HepG2 (cell line): ENCODE data around the gene ZNF865. TPM values are rescaled to one million over a fixed set of nuclear protein-coding genes. Genes with fewer than 3 reads are reported as not detected.

Experiments
- AHR ChIP-seq: IDR thresholded peaks from 2 replicates; pipeline ENCODE4 v1.6.1; 2018; ENCODE audit warnings: missing genetic modification reagents, missing compliant biosample characterization
- CREM ChIP-seq, 2 experiments: sonication (generic) in 1 of 2; formaldehyde crosslinking in 1 of 2; IDR thresholded peaks; 2 replicates each; pipeline versions ENCODE4 v1.4.0 to v1.6.1; 2016 to 2020; ENCODE audit warnings: antibody characterized with exemption in 1 of 2, mild to moderate bottlenecking in 1 of 2, missing genetic modification reagents in 1 of 2
- HCFC1 ChIP-seq: fragments of 150-350 bp; IDR thresholded peaks from 2 replicates; pipeline ENCODE4 v1.6.1; 2014; ENCODE audit warnings: low read depth, low read length
- HNF4G ChIP-seq, 2 experiments: sonication (generic) in 1 of 2; formaldehyde crosslinking in 1 of 2; IDR thresholded peaks; 2 replicates each; pipeline versions ENCODE4 v1.4.0 to v1.6.1; 2011 to 2020; ENCODE audit warnings: borderline replicate concordance in 2 of 2, low read depth in 2 of 2, mild to moderate bottlenecking in 2 of 2, low read length in 1 of 2, missing genetic modification reagents in 1 of 2, moderate library complexity in 1 of 2
- IKZF4 ChIP-seq: sonication (generic); formaldehyde crosslinking; IDR thresholded peaks from 2 replicates; pipeline ENCODE4 v1.5.1; 2020; ENCODE audit warnings: borderline replicate concordance, mild to moderate bottlenecking, low read depth, missing genetic modification reagents; ENCODE audit errors: not compliant biosample characterization
- ISL2 ChIP-seq: sonication (generic); formaldehyde crosslinking; IDR thresholded peaks from 2 replicates; pipeline ENCODE4 v1.5.0; 2020; ENCODE audit warnings: missing genetic modification reagents
- NPAS2 ChIP-seq: sonication (generic); formaldehyde crosslinking; IDR thresholded peaks from 2 replicates; pipeline ENCODE4 v1.8.0; 2022; ENCODE audit warnings: mild to moderate bottlenecking, missing genetic modification reagents, borderline replicate concordance
- PAF1 ChIP-seq: IDR thresholded peaks from 2 replicates; pipeline ENCODE4 v1.6.1; 2016; ENCODE audit warnings: missing genetic modification reagents, missing compliant biosample characterization
- RBAK ChIP-seq: sonication (generic); formaldehyde crosslinking; IDR thresholded peaks from 2 replicates; pipeline ENCODE4 v1.5.1; 2020; ENCODE audit warnings: mild to moderate bottlenecking, missing genetic modification reagents
- RBM39 ChIP-seq: fragments of 200-400 bp; formaldehyde crosslinking; IDR thresholded peaks from one replicate; pipeline ENCODE4 v1.6.1; 2018; ENCODE audit warnings: antibody characterized with exemption, mild to moderate bottlenecking, low read depth, low read length; ENCODE audit not compliant: poor library complexity, severe bottlenecking
- STAG1 ChIP-seq: sonication (generic); formaldehyde crosslinking; IDR thresholded peaks from 2 replicates; pipeline ENCODE4 v1.4.0; 2020; ENCODE audit warnings: missing genetic modification reagents
- U2AF1 ChIP-seq: fragments of 200-400 bp; formaldehyde crosslinking; optimal IDR thresholded peaks from 2 replicates; pipeline ENCODE3; 2017; ENCODE audit warnings: mild to moderate bottlenecking, low read depth, low read length
- ZNF256 ChIP-seq: sonication (generic); formaldehyde crosslinking; conservative IDR thresholded peaks from 2 replicates; pipeline ENCODE4 v1.4.0; 2020; ENCODE audit warnings: missing genetic modification reagents
- ZNF383 ChIP-seq: sonication (generic); formaldehyde crosslinking; IDR thresholded peaks from 2 replicates; pipeline ENCODE4 v1.4.0; 2020; ENCODE audit warnings: missing genetic modification reagents, mild to moderate bottlenecking, borderline replicate concordance
- ZNF501 ChIP-seq: sonication (generic); formaldehyde crosslinking; IDR thresholded peaks from 2 replicates; pipeline ENCODE4 v1.5.1; 2020; ENCODE audit warnings: mild to moderate bottlenecking, moderate library complexity, missing genetic modification reagents
- polyA plus RNA-seq, 8 experiments: library from polyadenylated mRNA; depleted of rRNA in 3 of 8; stranded (reverse) in 7 of 8; unstranded in 1 of 8; fragments of >200 nt; fragmentation: Illumina TruSeq in 4 of 8; extraction: Trizol in 4 of 8; gene quantifications; 2 replicates each; pipeline versions ENCODE4 v1.2.1 to v1.2.3, GENCODE V29; 2011 to 2016; ENCODE audit warnings: low read depth in 4 of 8, missing spikeins in 1 of 8, mixed read lengths in 1 of 8; ENCODE audit not compliant: insufficient read depth in 1 of 8
- total RNA-seq, 5 experiments: library from RNA; depleted of rRNA; stranded (reverse); fragments of >200 nt; fragmentation: Illumina TruSeq; extraction: Trizol; gene quantifications; 2 replicates each; pipeline ENCODE4 v1.2.3, GENCODE V29; 2016; ENCODE audit warnings: low read depth in 1 of 5
- TF ChIP-seq, protein P1 (sequence below): sonication (generic); formaldehyde crosslinking; IDR thresholded peaks from 2 replicates; pipeline ENCODE4 v1.8.0; 2022; ENCODE audit warnings: low read depth, missing genetic modification reagents
- TF ChIP-seq, protein P2 (sequence below): sonication (generic); formaldehyde crosslinking; IDR thresholded peaks from 2 replicates; pipeline ENCODE4 v1.4.0; 2020; ENCODE audit warnings: missing genetic modification reagents, mild to moderate bottlenecking, borderline replicate concordance
- TF ChIP-seq, protein P3 (sequence below): sonication (generic); formaldehyde crosslinking; IDR thresholded peaks from 2 replicates; pipeline ENCODE4 v1.8.1; 2022; ENCODE audit warnings: low read depth, mild to moderate bottlenecking, missing genetic modification reagents

ZNF865 gene
- total and polyA plus RNA-seq, 2 of the 13 experiments (the other 11 are each of a cell fraction or from before 2014, with no cell fraction given), result 0.93 to 1.0 TPM

DNA sequence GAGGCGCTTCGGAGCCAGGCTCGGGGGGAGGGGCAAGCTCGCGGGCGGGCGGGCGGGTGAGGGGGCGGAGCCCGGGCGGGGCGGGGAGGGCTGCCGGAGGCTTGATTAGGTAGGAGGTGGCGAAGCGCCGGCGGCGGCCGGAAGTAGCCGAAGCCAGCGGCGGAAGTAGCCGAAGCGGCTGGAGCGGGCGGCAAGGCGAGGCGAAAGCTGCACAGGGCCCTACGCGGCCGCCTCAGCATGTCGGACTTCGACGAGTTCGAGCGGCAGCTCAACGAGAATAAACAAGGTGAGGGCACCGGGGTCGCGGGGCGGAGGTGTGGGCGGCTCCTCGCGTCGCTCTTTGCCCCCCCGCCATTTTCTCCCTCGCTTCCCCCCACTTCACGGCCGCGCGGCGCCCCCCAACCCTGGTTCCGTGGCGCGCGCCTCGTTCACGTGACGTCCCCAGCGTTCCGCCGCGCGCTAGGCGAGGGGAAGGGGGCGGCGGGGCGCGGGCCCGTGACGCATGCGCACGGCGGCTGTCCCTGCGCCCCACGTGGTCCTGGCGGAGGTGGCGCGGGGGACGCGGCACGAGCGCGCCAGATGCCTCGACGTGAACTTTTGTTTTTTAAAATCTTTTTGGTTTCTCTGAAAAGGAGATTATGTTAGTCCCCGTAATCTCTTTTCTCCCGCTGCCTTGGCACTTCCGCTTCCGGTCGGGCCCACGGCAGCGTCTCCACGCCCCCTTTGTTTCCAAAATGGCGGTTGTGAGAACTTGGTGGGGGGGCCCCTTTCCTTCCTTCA, 49.6 kb downstream of the ZNF865 start, which contains the start of gene U2AF2 (continued):
- TF ChIP-seq, protein P1, sequence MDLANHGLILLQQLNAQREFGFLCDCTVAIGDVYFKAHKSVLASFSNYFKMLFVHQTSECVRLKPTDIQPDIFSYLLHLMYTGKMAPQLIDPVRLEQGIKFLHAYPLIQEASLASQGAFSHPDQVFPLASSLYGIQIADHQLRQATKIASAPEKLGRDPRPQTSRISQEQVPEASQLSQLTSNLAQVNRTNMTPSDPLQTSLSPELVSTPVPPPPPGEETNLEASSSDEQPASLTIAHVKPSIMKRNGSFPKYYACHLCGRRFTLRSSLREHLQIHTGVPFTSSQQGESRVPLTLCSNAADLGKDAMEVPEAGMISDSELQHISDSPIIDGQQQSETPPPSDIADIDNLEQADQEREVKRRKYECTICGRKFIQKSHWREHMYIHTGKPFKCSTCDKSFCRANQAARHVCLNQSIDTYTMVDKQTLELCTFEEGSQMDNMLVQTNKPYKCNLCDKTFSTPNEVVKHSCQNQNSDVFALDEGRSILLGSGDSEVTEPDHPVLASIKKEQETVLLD (CRISPR knock-in tag), result no peak
- TF ChIP-seq IKZF4 (CRISPR knock-in tag) (no peak), ZNF501 (CRISPR knock-in tag) (no peak; the same call in 1 of the 2 replicates), STAG1 (no peak), HCFC1 (peak; percentile 6; the same call in 1 of the 2 replicates), NPAS2 (CRISPR knock-in tag) (no peak), AHR (0 out of 2 replicates have a peak, but pooled peaks have one; percentile 29), PAF1 (no peak), ZNF383 (CRISPR knock-in tag) (no peak), U2AF1 (peak; percentile 76), RBM39 (peak; percentile 48), RBAK (CRISPR knock-in tag) (no peak), HNF4G (IDR thresholded peaks at IDR 0.05; ENCODE audit: borderline replicate concordance, low read depth, low read length) (0 out of 2 replicates have a peak, but pooled peaks have one; percentile 30), HNF4G (CRISPR knock-in tag; IDR thresholded peaks at IDR 0.05; ENCODE audit: borderline replicate concordance, low read depth) (0 out of 2 replicates have a peak, but pooled peaks have one; percentile 14), ISL2 (CRISPR knock-in tag) (peak; percentile 24; the same call in 1 of the 2 replicates), CREM (IDR thresholded peaks at IDR 0.05) (no peak), CREM (CRISPR knock-in tag; IDR thresholded peaks at IDR 0.05) (no peak), ZNF256 (no peak)
- TF ChIP-seq, protein P2, sequence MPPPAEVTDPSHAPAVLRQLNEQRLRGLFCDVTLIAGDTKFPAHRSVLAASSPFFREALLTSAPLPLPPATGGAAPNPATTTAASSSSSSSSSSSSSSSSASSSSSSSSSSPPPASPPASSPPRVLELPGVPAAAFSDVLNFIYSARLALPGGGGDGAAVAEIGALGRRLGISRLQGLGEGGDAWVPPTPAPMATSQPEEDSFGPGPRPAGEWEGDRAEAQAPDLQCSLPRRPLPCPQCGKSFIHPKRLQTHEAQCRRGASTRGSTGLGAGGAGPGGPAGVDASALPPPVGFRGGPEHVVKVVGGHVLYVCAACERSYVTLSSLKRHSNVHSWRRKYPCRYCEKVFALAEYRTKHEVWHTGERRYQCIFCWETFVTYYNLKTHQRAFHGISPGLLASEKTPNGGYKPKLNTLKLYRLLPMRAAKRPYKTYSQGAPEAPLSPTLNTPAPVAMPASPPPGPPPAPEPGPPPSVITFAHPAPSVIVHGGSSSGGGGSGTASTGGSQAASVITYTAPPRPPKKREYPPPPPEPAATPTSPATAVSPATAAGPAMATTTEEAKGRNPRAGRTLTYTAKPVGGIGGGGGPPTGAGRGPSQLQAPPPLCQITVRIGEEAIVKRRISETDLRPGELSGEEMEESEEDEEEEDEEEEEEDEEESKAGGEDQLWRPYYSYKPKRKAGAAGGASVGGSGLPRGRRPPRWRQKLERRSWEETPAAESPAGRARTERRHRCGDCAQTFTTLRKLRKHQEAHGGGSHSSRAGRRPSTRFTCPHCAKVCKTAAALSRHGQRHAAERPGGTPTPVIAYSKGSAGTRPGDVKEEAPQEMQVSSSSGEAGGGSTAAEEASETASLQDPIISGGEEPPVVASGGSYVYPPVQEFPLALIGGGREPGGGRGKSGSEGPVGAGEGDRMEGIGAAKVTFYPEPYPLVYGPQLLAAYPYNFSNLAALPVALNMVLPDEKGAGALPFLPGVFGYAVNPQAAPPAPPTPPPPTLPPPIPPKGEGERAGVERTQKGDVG (CRISPR knock-in tag), result no peak
- TF ChIP-seq, protein P3, sequence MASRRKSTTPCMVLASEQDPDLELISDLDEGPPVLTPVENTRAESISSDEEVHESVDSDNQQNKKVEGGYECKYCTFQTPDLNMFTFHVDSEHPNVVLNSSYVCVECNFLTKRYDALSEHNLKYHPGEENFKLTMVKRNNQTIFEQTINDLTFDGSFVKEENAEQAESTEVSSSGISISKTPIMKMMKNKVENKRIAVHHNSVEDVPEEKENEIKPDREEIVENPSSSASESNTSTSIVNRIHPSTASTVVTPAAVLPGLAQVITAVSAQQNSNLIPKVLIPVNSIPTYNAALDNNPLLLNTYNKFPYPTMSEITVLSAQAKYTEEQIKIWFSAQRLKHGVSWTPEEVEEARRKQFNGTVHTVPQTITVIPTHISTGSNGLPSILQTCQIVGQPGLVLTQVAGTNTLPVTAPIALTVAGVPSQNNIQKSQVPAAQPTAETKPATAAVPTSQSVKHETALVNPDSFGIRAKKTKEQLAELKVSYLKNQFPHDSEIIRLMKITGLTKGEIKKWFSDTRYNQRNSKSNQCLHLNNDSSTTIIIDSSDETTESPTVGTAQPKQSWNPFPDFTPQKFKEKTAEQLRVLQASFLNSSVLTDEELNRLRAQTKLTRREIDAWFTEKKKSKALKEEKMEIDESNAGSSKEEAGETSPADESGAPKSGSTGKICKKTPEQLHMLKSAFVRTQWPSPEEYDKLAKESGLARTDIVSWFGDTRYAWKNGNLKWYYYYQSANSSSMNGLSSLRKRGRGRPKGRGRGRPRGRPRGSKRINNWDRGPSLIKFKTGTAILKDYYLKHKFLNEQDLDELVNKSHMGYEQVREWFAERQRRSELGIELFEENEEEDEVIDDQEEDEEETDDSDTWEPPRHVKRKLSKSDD (CRISPR knock-in tag), result peak; percentile 59; the same call in 1 of the 2 replicates
